ENCODE data around the gene SPRY4. TPM values are rescaled to one million over a fixed set of nuclear protein-coding genes. Genes with fewer than 3 reads are reported as not detected.

SPRY4 gene
- total RNA-seq, 1 donor from 2014 or later, result 74.2 TPM

DNA sequence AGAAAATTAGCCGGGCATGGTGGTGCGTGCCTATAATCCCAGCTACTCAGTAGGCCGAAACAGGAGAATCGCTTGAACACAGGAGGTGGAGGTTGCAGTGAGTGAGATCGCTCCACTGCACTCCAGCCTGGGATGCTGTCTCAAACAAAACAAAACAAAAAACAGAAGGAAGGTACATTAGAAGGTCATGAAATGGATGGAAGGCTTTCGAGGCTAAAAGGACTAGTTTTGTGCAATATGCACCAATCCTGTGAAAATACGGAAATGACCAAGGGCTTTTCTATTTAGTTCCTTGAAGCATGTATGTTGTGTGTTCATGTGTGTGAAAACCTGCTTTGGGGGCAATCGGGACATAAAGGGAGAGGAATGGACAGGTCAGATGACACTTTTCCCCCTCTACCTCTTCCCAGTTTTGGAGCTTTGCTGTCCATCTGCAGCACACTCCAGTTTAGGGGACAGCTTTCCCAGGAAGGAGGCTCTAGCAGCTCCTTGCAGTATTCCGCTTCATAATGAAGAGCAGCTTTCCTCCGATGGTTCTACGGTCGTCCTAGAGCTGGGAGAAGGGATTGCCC lies 15.0 kb downstream of the SPRY4 start:
- TF ChIP-seq, protein P1, sequence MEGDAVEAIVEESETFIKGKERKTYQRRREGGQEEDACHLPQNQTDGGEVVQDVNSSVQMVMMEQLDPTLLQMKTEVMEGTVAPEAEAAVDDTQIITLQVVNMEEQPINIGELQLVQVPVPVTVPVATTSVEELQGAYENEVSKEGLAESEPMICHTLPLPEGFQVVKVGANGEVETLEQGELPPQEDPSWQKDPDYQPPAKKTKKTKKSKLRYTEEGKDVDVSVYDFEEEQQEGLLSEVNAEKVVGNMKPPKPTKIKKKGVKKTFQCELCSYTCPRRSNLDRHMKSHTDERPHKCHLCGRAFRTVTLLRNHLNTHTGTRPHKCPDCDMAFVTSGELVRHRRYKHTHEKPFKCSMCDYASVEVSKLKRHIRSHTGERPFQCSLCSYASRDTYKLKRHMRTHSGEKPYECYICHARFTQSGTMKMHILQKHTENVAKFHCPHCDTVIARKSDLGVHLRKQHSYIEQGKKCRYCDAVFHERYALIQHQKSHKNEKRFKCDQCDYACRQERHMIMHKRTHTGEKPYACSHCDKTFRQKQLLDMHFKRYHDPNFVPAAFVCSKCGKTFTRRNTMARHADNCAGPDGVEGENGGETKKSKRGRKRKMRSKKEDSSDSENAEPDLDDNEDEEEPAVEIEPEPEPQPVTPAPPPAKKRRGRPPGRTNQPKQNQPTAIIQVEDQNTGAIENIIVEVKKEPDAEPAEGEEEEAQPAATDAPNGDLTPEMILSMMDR (IDR thresholded peaks at IDR 0.05; ENCODE audit: unreplicated experiment), result no peak
- peaks cover 19% of the 10 kb centered on the region for H3K27me3 Mint-ChIP-seq (ENCODE audit: unreplicated experiment)
- peak overlapping the region; percentile 67 for H3K4me3 Mint-ChIP-seq (ENCODE audit: unreplicated experiment)
- peaks cover 39% of the 10 kb centered on the region for H3K36me3 Mint-ChIP-seq (ENCODE audit: low read depth, unreplicated experiment)
- DNase-seq (ENCODE audit: low spot score), result no peak
- no peaks in the 10 kb centered on the region for H3K9me3 Mint-ChIP-seq (ENCODE audit: unreplicated experiment)
- H3K4me1 Mint-ChIP-seq (ENCODE audit: unreplicated experiment), result peaks cover 71% of the 10 kb centered on the region
- no peak overlapping the region for H3K27ac Mint-ChIP-seq (ENCODE audit: unreplicated experiment)

DNA sequence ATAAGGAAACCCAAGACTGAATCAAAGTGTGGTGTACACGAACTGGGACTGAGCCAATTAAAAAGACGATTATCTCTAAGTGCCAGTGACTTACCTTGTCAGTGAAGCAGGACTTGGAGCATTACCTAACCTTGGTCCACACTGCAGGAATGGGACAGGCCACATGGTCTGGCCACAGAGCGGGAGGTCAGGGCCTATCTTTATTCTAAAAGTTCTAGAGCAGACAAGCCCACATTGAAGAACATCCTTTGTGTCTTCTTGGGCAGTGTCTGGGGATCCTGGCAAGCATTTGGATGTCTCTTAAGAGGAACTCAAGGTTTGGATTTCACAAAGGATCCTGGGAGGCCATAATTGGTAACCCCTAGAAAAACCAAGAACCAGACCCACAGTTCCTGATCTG lies 16.5 kb downstream of the SPRY4 start:
- H3K4me3 Mint-ChIP-seq (ENCODE audit: unreplicated experiment), result no peak overlapping the region
- TF ChIP-seq, protein P1 (IDR thresholded peaks at IDR 0.05; ENCODE audit: unreplicated experiment), result no peak
- H3K36me3 Mint-ChIP-seq (ENCODE audit: low read depth, unreplicated experiment), result peaks cover 33% of the 10 kb centered on the region
- H3K27ac Mint-ChIP-seq (ENCODE audit: unreplicated experiment), result no peak overlapping the region
- H3K4me1 Mint-ChIP-seq (ENCODE audit: unreplicated experiment), result peaks cover 63% of the 10 kb centered on the region
- peaks cover 15% of the 10 kb centered on the region for H3K27me3 Mint-ChIP-seq (ENCODE audit: unreplicated experiment)
- DNase-seq (ENCODE audit: low spot score), result no peak
- H3K9me3 Mint-ChIP-seq (ENCODE audit: unreplicated experiment), result no peaks in the 10 kb centered on the region

DNA sequence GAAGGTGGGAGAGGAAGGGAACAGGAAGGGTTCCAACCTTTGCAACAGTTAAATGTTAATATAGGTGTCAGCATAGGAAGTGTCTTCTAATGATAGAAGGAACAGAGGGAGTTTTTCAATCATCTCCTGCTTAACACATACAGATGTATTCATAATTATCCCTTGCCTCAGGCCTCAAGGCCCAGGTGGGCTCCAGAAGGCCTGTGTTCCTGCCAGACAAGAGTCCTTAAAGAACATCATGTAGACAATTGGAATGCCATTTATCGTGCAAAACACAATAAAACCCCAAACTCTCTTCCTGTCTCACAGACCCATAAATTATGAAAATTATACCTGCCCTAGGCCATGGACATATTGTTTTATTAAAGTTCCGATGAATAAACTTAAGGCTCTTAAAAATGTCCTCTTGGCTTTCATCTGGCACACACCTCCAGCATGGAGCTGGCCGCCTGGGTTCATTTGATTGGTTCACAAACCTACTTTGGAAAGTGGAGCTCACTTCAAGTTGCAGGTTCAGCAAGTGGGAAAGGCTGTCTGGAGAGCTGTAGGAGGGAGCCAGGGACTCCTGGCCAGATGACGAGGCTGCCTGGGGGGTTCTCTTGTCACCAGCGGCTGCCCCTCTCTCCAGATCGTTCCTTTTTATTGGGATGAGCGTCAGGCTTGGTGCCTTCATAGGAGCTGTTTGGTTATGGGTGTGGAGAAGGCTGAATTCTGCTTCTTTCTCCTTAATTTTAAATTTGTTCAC lies 17.5 kb downstream of the SPRY4 start:
- no peak overlapping the region for H3K4me3 Mint-ChIP-seq (ENCODE audit: unreplicated experiment)

DNA sequence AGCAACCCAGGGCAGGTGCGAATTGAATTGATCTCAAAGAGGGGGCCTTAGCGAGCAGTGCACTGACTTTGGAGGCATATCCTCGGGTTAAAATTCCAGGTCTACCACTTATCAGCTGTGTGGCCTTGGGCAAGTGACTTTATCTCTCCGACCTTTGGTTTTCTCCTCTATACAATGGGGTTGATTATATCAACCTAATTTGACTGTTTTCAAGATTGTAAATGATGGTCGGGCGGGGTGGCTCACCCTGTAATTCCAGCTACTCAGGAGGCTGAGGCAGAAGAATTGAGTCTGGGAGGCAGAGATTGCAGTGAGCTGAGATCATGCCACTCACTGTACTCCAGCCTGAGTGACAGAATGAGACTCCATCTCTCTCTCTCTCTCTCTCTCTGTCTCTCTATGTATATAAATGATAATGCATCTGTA lies 18.7 kb downstream of the SPRY4 start:
- H3K27ac Mint-ChIP-seq (ENCODE audit: unreplicated experiment), result no peak overlapping the region
- H3K4me3 Mint-ChIP-seq (ENCODE audit: unreplicated experiment), result peak overlapping the region; percentile 4
- no peak for DNase-seq (ENCODE audit: low spot score)
- no peaks in the 10 kb centered on the region for H3K9me3 Mint-ChIP-seq (ENCODE audit: unreplicated experiment)
- peaks cover 44% of the 10 kb centered on the region for H3K4me1 Mint-ChIP-seq (ENCODE audit: unreplicated experiment)
- peaks cover 12% of the 10 kb centered on the region for H3K27me3 Mint-ChIP-seq (ENCODE audit: unreplicated experiment)
- TF ChIP-seq, protein P1 (IDR thresholded peaks at IDR 0.05; ENCODE audit: unreplicated experiment), result no peak
- peaks cover 14% of the 10 kb centered on the region for H3K36me3 Mint-ChIP-seq (ENCODE audit: low read depth, unreplicated experiment)

More for the DNA sequence above, 17.5 kb downstream of the SPRY4 start:
- no peaks in the 10 kb centered on the region for H3K9me3 Mint-ChIP-seq (ENCODE audit: unreplicated experiment)
- H3K27me3 Mint-ChIP-seq (ENCODE audit: unreplicated experiment), result peaks cover 14% of the 10 kb centered on the region
- H3K27ac Mint-ChIP-seq (ENCODE audit: unreplicated experiment), result peak overlapping the region; percentile 68
- DNase-seq (ENCODE audit: low spot score), result no peak
- peaks cover 24% of the 10 kb centered on the region for H3K36me3 Mint-ChIP-seq (ENCODE audit: low read depth, unreplicated experiment)
- TF ChIP-seq, protein P1 (IDR thresholded peaks at IDR 0.05; ENCODE audit: unreplicated experiment), result no peak
- peaks cover 52% of the 10 kb centered on the region for H3K4me1 Mint-ChIP-seq (ENCODE audit: unreplicated experiment)

DNA sequence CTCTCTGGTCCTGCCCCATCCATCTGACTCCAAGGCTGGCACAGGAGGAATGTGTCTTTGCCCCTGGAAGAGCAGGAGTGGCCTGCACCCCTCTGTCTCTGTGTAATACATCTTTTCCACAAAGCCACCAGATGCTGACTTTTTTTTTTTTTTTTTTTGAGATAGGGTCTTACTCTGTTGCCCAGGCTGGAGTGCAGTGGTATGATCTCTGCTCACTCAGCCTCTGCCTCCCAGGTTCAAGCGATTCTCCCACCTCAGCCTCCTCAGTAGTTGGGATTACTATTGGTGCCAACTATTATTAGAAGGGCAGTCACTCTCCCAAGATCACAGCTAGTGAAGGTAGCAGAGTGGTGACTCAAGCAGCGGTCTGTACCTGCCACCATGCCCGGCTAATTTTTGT lies 19.6 kb downstream of the SPRY4 start:
- H3K4me3 Mint-ChIP-seq (ENCODE audit: unreplicated experiment), result no peak overlapping the region
- TF ChIP-seq, protein P1 (IDR thresholded peaks at IDR 0.05; ENCODE audit: unreplicated experiment), result no peak
- peaks cover 10% of the 10 kb centered on the region for H3K27me3 Mint-ChIP-seq (ENCODE audit: unreplicated experiment)
- H3K4me1 Mint-ChIP-seq (ENCODE audit: unreplicated experiment), result peaks cover 42% of the 10 kb centered on the region
- DNase-seq (ENCODE audit: low spot score), result no peak
- H3K9me3 Mint-ChIP-seq (ENCODE audit: unreplicated experiment), result no peaks in the 10 kb centered on the region
- peaks cover 8% of the 10 kb centered on the region for H3K36me3 Mint-ChIP-seq (ENCODE audit: low read depth, unreplicated experiment)
- no peak overlapping the region for H3K27ac Mint-ChIP-seq (ENCODE audit: unreplicated experiment)
